IPS-NIHi7 (cell line): ENCODE measurements around the gene GPR139.

ENCODE experiments used
- DNase-seq: peaks from one replicate; pipeline ENCODE4 v3.0.0; 2012; ENCODE audit warnings: mixed read lengths; ENCODE audit errors: extremely low spot score

Gene GPR139

DNA sequence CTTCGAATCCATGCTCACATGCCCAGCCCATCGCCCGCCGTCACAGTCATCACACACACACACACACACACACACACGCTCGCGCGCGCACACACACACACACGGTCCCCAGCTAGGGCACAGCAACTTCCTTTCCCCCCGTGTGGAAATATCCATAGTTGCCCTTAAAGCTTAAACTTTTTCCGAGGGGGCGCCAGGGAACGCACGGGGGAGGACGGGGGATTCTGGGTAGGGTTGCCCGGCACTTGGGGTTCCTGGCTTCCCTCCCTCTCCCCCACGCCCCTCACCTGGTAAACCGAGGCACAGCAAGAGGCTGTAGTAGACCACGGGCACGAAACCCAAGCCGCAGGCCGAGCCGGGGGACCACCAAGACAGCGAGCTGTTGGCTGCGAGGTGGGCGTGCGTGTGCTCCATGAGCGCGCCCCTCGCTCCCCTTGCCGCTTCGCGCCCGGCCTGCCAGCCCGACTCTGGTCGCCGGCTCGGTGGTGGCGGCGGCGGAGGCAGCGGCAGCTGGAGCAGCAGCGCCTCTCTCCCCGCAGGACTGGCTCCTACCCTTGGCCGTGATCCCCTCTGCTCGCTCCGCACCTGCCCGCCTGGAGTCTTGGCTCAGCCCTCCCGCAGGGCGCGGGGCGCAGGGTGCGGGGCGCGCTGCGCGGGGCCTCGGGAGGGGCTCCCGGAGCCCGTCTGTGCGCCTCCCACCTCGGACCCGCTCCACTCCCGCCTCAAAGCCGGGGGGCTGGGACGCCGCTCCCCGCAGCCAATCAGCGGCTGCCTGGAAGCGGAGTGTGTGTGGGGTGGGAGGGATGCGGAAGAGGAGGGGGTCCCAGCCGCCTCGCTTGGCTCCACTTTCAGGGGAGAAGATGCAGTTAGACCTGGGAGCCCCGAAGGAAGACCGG is at the start of gene GPR139:
GPR139 (minus strand) TSS at position 688 of the 896 bp plus-strand sequence; CDS start at position 414, 274 bp downstream.
- DNase-seq: peak; percentile 71

DNA sequence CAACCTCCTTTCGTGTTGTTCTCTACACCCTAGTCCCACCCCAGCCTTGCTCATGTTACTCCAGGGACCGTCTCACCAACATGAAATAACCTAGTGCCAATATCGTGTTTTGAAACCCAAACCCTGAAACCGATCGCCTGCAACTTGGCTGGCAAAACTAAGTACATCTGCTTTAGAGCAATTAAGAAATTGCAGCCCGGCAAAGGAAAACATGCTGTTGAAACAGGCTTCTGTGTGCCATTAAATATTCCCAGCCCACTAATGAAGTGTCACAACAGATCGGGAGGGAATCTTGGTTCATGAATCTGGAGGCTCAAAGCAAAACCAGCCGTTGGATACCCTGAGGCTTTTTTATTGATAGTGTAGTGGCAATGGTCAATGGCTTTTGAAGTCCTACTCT is 48.3 kb upstream of the GPR139 start:
- no peak for DNase-seq

DNA sequence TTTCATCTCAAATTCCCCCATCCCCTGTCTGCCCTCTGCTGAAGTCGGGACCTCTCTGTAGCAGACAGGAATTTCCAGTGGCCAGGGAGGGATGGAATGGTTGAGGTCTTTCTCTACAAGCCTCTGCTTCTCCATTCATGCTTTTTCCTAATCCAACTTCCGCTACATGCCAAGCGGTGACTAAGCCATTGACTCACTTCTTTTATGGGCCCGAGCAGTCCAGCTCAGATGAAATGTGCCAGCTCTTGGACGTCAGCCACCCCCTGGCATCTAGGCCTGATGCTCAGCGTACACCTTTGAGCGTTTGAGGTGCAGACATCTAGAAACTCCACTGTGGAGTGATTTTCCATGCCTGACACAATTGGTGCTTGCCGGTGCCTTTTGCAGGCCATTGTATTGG is 40.7 kb upstream of the GPR139 start:
- DNase-seq: no peak

DNA sequence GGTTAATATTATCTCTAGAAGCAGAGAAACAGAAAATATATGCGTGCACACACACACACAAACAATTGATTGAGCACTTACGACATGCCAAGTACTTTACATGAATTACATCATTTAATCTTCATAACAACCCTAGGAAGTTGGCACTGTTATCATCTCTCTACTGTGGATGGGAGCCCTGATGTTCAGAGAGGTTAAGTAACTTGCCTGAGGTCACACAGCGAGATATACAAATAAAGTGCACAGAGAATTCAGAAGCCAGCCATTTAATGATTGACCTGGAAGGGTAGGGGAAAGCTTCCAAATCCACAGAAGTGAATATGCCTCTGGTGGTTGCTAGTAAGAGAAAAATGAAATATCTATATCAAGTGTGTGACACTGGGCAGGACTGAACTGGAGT is 37.5 kb upstream of the GPR139 start:
- DNase-seq: no peak

DNA sequence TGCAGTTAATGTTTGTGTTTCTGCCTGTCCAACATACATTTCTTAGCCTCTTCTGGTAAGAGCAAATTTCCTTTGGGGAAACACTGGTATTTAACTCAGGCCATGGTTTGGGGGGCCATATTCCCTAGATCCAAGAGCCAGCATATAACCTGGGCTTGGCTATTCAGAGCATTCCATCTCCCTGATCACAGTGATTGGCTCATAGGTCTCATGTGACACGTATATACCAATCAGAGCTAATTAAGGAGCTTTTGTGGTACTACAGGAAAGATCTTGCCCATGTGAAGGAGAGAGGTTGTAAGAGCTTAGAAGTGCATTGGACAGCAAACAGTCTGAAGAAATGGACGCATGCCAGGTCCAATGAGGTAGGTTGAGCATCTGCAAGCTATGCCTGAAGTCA is 33.4 kb upstream of the GPR139 start:
- DNase-seq: no peak

DNA sequence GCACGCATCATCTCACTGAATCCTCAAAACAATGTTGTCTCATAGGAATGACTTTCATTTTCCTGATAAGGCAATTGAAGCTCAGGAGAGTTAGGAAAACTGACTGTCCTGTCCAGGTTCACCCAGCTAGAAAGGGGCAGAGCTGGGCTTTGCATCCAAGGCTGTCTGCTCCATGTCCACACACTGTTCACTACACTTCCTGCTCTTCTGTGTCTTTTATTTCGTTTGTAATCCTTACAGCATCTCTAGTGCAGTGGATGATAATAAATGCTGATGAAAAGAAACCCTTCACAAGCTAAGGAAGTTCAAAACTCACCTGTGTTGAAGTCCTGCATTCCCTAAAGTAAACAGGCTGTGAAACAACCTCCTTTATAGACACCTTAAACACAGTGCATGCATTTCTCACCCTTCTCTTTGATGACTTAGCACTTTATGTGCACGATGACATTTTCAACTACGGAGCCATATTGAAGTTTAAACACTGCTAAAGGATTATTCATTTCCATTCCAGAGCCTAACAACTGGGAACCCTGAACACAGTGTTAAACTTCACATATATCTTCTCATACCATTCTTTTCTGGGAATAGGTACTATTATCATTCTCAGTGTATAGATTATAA is 31.0 kb upstream of the GPR139 start:
- DNase-seq: no peak

DNA sequence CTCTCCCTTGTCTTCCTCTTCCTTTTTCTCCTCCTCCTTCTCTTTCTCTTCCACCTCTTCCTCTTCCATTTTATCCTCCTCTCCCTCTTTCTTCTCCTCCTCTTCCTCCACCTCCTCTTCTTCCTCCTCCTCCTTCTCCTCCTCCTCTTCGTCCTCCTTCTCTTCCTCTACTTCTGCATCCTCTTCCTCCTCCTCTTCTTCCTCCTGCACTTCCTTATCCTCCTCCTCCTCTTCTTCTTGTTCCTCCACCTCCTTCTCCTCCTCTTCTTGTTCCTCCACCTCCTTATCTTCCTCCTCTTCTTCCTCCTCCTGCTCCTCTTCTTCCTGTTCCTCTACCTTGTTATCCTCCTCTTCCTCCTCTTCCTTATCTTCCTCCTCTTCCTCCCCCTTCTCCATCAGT is 28.8 kb upstream of the GPR139 start:
- DNase-seq: no peak

DNA sequence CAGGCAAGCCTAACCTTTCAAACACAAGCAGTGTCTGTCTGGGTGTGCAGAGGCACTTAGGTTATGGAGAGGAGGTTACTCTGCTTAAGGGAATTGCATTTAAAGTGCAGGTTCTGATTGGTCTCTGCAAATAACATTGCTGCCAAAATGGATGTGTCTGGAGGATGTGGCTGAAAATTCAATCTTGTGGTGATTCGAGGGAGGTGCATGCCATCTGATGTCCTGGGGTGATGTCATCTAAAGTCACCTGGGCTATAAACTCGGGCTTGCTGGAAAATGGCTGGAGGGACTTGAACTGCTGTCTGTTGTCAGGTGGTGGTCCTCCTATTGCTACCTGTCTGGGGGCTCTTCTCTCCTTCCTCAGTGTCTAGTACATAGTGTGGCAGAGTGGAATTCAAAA is 28.3 kb upstream of the GPR139 start:
- no peak for DNase-seq

DNA sequence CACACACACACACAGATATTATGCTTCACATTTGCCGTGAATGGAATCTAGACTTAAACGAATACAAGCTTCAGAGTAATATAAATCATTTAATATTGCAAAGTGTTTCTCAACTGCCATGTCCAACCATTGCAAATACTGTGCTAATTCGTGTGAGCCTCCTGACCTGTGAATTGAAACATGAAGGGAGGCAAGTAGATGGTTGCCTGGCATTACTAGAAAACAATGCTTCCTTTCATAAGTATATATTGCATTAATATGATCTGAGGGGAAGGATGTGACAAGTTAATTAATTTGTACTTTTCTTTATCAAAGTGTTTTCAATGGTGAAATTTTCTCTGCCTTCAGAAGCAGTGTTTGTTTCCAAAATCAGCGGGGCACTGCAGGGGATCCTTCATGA is 25.7 kb upstream of the GPR139 start:
- no peak for DNase-seq

DNA sequence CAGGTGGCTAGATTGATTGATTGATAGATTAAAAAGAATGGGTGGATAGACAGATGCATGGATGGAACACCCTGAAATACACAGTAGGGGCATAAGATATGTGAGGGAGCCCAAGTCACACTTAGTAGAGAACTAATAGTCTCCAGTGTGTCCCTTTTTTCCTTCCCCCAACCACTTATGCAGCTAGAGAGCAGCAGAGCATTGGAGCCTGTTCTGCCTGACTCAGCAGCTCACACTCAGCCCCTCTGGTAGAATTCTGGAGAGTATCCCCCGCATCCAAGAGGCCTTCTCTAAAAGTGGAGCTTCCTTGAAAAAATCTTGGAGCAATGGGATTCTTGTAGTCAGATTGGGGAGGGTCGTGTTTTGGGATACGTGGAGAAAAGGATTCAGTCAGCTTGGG is 20.5 kb upstream of the GPR139 start:
- no peak for DNase-seq

DNA sequence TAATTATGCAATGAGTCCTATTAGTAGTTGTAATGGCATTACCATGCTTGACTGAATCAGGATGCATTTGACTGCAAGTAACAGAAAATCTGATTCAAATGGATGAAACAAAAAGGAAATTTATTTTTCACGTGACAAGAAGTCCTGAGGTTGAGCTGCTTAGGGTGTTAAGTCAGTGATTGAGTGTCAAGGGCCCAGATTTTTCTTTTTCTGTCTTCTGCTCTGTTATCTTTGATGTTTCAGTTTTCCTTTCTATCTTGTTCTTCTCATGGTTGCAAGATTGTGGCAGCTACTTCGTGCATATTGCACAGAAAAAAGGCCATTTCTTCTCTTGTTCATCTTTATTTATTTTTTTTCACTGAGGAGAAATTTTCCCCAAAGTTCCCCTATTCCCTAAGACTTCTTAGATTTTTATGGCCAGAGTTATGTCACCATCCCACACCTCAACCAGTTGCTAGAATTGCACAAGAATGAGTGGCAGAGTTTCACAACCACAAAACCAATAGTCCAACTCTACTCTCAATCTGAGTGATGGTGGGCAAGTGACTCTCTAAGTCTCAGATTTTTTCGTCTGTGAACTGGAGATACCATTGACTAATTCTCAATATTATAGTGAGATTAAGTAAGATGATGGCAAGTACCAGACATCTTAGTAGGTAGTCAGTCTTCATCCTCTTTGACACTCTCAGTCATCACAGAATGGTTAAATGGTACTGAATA is 15.7 kb upstream of the GPR139 start:
- no peak for DNase-seq

DNA sequence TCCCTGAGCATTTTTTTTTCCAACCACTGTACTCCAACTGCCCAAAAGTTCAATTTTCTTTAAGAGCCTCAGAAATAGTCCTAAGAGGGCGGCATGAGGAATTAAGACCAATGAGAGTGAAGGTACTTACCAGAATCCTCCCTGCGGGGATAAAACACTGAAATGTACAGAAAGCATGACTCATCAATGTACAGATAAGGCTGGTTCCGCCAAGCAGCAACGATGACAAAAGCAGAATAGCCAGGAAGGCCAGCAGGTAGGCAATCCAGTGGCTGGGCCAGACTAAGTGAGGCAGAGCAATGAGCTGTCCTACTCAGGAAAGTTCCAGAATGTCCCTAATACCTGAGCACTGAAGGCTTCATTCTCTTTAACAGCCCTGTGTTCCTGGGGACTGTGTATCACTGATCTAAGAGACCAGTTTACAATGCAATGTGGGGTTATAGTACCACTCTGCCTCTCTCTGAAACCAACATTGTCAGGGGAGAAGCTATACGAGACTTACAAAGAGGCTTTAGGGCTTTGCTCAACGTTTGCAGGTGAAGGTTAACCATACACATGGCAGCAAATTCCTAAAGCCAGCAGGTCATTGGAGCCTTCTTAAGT is 11.0 kb upstream of the GPR139 start:
- no peak for DNase-seq

DNA sequence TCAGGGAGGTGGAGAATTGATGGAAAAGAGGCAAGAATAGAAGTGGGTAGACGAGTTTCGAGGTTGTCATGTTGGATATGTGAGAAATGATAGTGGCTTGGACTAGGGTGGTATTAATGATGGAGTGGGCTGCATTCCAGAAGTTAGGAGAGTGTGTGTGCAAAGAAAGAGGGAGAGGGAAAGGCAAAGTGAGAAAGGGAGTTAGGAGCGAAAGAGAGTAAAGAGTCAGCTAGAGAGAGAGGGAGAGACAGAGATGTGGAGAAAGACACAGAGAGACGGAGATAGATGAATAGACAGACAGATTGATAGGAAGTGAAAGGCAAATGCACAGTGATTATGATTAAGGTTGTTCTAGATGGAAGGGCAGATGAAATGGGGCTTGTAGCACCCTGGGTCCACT is 5.4 kb upstream of the GPR139 start:
- no peak for DNase-seq

DNA sequence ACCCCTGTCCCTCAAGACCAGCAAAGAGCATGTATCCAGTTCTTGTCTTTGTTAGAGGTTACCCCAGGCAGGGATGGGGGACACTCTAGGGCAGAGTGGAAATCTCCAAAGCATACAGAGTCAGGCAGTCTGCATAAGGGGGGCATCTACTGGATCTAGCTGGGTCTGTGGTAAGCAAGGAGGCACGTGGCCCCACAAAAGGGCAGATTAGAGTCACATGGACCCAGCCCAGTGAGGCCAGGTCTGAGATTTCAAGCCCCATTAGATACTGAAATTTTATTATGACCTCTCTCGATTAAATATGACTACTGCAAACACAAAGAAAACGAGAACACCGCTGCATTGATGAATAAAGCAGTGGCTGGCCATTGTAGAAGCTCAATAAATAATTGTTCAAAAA is 1.6 kb upstream of the GPR139 start:
- no peak for DNase-seq

DNA sequence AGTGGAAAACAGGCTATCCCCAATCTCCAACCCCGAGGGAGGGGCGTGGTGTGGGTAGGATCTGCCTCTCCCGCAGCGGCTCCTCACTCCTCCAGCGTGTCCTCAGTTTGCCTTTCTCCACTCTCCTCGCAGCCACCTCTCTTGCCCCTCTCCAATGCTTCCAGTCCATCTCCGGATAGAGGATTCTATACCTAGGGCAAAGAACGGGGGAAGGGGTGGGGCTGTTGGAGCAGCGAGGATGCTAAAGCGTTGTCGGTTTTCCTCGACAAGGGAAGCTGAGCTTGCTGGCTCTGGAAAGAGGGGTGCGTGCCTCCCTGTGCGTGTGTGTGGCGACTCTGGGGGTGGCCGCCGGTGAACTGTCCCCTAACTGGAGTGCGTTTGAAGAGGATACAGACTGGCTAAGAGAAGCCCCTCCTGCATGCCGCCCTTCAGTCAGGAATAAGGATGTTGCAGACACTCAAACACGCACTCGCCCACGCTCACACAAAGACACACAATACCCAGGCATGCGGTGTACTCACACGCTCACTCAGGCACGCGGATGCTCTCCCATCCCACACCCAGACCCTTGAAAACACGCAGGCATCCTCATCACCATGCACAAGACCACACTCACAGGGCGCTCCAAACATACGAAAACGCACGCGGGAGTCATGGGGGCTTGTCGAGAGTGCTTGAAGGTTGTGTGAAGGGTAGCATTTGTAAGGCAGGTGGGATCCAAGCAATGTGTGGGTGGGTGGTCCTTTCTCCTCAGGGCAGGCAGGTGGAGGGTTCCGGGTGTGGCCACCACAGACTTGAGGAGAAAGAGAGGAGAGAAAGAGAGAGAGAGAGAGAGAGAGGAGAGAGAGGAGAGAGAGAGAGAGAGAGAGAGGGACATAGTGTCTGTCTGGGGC is 655 bp upstream of the GPR139 start:
- DNase-seq: peak; percentile 29

DNA sequence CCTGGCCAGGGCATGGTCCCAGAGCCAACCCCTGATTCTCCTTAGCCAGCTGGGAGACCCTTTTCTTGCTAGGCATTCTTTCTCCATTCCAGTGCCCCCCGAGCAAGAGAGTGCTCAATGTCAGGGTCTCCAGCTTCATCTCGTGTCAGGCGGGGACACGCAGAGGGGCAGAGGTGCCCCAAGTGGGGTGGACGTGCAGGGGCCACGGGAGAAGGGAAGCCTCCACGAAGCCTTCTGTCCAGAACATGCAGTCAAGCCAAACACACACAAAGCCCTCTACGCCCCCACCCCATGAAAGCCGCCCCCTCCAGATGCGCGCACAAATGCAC is 852 bp downstream of the GPR139 start:
- no peak for DNase-seq

DNA sequence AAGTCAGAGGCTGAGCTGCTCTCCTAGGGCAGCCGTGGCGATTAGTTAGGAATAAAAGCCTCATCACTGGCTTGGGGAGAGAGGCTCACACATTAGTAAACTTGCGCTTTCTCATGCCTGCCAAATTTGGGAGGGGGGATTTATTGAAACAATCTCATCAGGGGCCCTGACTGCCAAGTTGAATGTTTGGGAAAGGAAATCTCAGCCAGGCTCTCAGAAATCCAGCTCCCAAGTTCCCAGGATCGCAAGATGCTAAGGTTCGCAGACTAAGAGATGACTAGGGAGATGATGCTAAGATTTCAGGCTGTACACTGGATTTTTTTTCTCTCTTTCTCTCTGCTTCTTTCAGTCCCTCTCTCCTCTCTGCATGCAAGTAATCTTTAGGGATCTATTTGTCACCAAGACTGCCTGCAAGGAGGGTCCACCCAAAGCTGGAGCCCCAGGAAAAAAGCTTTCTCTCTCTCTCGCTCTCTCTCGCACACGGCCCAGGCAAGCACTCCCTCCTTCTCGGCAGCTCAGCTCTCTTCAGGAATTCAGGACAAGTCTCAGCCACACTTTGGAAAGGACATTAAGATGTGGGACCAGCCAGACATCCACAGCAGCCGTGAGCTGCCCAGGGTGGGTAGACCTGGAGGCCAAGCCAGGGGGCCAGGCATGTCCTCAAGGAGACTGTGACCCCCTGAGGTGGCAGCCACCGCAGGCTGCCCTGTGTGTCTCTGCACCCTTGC is 1.4 kb downstream of the GPR139 start:
- DNase-seq: no peak

DNA sequence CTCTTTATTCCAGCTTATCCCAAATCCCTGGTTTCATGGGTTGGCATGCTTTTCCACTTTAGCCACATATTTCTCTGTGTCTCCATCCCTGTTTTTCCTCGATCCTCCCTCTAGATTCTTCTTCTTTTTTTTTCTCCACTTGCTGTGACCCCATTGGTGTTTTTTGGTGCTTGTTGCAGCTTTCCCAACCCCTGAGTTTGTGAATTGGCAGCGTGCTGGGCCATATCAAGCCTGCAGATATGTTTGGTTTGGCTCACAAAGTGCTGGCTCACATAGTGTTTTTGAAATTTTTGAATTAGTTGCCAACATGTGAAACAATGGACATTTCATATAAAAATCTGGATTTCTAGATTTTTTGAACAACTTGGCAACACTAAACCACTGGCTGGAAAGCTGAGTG is 8.8 kb downstream of the GPR139 start:
- DNase-seq: no peak

DNA sequence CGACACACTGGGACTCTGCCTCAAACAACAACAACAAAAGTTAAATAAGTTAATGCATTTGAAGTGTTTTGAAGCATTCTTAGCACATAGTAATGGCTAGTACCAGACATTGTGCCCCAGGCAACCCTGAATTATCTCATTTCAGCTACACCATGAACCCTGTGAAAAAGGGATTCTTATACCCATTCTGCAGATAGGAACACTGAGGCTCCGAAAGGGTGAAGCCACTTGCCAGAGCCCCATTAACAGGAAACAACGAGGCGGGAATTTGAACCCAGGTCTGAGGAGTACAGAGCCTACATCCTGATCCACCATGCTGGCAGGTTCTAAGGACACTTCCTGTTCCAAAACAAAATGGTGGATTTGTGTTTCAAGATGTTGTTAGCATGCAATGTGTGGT is 9.2 kb downstream of the GPR139 start:
- DNase-seq: no peak

DNA sequence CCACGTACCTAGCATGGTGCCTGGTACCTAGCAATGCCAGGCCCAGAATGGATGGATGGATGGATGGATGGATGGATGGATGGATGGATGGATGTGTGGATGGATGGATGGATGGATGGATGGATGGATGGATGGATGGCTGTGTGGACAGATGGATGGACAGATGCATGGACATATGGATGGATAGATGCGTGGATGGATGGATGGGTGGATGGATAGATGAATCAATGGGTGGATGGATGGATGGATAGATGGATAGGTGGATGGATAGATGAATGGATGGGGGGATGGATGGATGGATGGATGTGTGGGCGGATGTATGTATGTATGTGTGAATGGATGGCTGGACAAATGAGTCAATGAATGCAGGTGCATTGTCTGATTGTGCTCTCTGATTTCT is 12.6 kb downstream of the GPR139 start:
- DNase-seq: no peak

DNA sequence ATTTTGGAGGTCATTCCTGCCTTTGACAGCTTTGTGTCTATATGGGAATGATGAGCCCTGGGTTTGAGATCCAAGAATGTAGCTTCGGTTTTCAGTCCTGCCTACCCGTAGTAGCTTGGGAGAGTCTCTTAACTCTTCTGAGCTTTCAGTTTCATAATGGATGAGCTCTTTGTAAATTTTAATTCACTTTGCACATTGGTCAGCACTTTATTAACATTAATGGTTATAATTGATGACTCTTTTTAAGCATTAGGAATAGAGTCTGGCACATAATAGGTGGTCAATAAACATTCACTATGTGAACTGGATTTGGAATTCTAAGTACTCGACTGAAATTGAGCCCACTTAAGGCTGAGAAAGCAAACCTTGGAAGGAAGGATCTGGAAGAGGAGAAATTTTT is 17.3 kb downstream of the GPR139 start:
- DNase-seq: no peak
